HG03045 (cell line): ENCODE data around the gene TES.
"Not testable (repeated sequence)": the region's sequence is repeated elsewhere in the genome, so short reads cannot be mapped to it uniquely, and the experiment has no call there.

Experiments used
- ATAC-seq: cut with Tn5 transposase; IDR thresholded peaks from one replicate; pipeline ENCODE4 v1.9.1; 2021; ENCODE audit warnings: mild to moderate bottlenecking, moderate library complexity; ENCODE audit not compliant: unreplicated experiment

Gene TES

DNA sequence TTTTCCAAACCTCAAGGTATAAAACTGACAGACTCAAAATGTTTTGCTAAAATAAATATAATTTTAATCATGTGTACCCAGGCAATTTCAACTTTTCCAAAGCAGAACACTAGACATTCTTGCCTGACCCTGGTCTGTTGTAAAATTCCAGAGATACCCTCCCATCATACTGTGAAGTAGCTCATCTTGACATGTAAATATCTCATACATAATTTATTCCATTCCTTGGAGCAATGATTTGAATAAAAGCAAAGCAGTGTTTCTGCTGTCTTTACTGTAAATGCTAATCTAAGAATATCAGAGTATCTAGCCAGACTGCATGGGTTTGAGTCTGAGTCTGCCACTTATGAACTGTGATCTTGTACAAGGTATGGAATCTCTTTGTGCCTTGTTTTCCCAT lies 68.9 kb downstream of the TES start:
- ATAC-seq: no peak

GRCh38 chr7:116280803-116281202 lies 70.5 kb downstream of the TES start:
- ATAC-seq: no peak

DNA sequence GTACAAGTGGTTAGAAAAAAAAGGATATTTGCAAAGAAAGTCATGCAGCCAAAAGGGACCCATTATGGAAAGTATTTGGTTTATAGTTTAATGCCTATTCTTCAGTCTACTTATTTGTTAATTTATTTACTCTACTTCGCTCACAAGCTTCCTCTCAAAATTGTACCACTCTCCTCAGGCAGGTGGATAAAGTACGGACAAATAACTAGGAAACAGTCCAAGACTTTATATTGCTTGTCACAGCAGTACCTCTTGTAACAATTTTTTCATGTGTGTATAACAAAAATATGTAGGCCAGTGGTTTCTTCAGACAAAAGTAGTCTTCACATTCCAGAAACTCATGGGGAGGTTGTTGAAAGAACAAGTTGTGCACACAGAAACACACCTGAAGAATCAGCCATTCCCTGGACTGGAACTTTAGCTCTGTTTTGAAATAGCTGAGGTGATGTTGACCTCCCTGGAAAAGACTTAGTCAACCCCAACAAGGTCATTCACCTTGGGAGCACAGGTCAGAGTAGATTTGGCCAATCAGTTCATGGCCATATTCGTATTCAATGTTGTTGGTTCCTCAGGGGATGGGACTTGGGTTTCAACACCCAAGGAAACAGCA lies 73.4 kb downstream of the TES start:
- no peak for ATAC-seq

DNA sequence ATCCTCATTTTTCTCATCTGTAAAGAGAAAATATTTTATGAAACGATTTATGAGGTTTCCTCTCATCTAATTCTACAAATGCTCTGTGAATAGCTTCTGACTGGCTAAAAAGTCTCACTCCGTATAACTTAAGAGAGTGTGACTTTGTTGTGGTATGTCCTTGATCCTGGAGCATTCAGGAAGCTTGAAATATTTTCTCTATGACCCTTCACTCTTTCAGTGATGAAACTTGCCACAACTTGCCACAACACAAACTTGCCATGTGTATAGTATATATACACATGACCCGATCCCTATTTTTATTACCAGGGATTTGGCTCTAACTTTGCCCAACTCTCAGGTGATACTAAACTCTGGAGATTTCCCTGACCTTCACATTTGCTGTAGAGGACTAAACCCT lies 74.1 kb downstream of the TES start:
- ATAC-seq: no peak

DNA sequence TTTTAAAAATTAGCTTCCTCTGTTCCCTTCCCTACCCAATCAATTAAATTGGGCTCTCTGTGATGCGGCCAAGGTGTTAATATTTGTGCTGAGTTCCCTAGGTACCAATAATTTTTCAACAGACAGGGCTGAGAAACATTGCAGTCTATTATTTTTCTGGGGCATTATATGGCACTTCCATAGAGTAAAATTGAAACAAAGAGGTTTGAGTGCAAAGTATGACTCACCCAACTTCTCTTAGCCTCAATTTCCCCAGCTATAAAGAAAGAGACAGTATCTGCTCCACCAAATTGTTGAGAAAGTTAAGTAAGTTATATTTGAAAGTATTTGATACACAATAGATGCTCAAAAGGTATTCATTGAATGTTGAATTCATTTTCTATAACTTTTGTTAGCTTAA lies 74.9 kb downstream of the TES start:
- no peak for ATAC-seq

DNA sequence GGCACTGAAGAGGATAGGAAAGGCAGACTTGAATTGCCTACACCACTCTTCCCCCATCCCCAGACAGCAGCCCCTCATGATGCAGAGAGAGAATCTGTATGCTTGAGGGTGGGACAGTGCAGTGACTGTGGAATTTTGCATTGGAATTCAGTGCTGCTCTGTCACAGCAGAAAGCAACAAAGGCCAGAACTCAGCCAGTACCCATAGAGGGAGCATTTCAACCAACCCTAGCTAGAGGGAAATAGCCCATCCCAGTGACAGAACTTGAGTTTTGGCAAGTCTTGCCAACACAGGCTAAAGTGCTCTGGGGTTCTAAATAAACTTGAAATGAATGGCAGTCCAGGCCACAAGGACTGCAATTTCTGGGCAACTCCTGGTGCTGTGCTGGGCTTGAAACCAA lies 80.4 kb downstream of the TES start:
- no peak for ATAC-seq

GRCh38 chr7:116291937-116292336 lies 81.6 kb downstream of the TES start:
- ATAC-seq: no peak

- ATAC-seq: no peak
These were observed 82.0 kb downstream of the TES start for GRCh38 chr7:116292381-116292780.

GRCh38 chr7:116293139-116293538 lies 82.8 kb downstream of the TES start:
- no peak for ATAC-seq

DNA sequence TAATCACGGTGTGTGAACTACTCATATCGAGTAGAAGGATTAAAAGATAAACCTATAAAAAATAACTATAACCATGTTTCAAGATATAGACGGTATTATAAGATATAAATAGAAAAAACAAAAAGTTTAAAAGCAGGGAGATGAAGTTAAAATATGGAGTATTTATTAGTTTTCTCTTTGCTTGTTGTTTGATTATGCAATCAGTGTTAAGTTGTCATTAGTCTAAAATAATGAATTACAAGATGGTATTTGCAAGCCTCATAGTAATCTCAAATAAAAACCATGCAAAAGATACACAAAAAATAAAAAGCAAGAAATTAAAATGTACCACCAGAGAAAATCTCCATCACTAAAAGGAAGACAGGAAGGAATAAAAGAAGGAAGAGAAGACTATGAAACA lies 83.3 kb downstream of the TES start:
- ATAC-seq: no peak

DNA sequence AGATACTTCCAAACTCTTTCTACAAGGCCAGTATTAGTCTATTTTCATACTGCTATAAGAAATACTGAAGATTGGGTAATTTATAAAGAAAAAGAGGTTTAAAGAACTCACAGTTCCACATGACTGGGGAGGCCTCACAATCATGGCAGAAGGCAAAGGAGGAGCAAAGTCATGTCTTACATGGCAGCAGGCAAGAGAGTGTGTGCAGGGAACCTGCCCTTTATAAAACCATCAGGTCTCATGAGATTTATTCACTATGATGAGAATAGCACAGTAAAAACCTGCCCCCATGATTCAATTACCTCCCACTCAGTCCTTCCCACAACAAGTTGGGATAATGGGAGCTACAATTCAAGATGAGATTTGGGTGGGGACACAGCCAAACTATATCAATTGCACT lies 85.6 kb downstream of the TES start:
- not testable (repeated sequence) for ATAC-seq

GRCh38 chr7:116298055-116298454 lies 87.7 kb downstream of the TES start:
- ATAC-seq: no peak

GRCh38 chr7:116298576-116298975 lies 88.2 kb downstream of the TES start:
- no peak for ATAC-seq

DNA sequence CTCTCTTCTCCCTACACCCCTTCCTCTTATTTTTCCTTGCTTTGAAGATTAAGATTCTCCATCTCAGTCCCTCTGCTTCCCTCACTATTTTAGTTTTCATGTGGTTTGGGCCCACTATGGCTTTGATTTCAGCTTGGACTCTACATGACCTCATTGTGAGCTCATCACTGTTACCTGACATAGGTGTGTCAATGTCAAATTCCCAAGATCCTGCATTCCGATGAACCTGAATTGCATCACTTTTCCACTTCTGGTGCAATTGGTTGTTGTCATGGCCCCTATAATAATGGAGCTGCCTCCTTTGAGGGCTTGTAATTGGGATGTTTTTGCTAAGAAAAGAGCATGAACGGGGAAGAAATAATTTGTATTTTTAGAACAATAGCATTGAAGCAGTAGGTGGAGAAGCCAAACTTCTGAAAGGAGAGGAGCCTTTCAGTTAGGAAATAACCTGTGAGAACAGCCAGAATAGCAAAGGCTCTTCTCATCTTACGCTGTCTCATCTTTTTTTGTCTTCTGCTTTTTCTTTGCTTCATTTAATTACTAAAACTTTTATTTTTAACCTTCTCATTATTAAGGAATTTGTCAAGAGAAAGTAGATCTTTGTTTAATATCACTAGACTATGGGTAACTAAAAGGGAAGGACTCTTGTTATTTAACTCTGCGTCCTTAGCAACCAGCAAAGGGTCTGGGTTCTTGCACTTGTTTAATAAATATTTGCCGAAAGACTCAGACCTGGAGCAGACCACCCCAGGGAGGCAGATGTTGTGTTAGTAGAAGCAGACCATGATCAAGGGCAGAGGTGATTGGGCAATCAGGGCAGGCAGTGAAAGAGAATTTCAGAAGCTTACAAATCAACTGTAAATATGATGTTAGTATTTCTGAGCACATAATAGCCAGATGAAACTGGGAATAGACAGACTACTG lies 95.4 kb downstream of the TES start:
- no peak for ATAC-seq

- no peak for ATAC-seq
These were observed 96.2 kb downstream of the TES start for GRCh38 chr7:116306409-116307048.

DNA sequence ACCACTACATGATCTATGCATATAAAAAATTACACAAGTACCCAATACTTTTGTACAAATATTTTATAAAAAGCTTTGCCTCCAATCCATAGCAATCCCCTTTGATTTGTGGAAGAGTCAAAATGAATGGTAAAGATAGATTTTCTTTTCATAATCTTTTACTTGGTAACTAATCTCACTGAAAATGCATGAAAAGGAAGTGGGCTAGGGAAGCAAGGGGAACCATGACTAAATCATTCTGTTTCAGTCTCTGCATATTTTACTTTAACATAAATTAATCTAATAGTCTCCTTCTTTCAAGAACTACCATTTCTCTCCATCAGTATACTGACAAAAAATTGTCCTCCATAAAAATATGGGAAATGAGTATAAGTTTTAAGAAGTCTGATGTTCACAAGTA lies 96.9 kb downstream of the TES start:
- ATAC-seq: no peak
